Esophagus squamous epithelium (tissue), 5 donors: ENCODE data around the gene LPP. TPM values are rescaled to one million over a fixed set of nuclear protein-coding genes. Genes with fewer than 3 reads are reported as not detected.
A peak's percentile ranks its signal among the peaks of the same experiment; 100 is the strongest.

ENCODE experiments used
- DNase-seq: peaks from one replicate; lab custom pipeline; 2025; lab: John Stamatoyannopoulos, UW
- H3K27ac ChIP-seq, 4 donors: fragments of 200-600 bp; sonication (generic); one replicate each; pipeline ENCODE4 v1.5.1; 2016 to 2019; ENCODE audit warnings: mild to moderate bottlenecking in 1 of 4
- H3K27me3 ChIP-seq, 4 donors: fragments of 200-600 bp; sonication (generic); 1 replicate in 3 of 4; 2 replicates in 1 of 4; pipeline versions ENCODE4 v1.5.1 to v1.6.0; 2017 to 2021; ENCODE audit warnings: antibody characterized with exemption in 1 of 4
- H3K36me3 ChIP-seq, 3 donors: fragments of 200-600 bp; sonication (generic); one replicate each; pipeline ENCODE4 v1.5.1; 2016 to 2019
- H3K4me1 ChIP-seq, 3 donors: fragments of 200-600 bp; sonication (generic); one replicate each; pipeline ENCODE4 v1.5.1; 2017 to 2019
- H3K4me3 ChIP-seq, 4 donors: fragments of 200-600 bp; sonication (generic); 1 replicate in 3 of 4; 2 replicates in 1 of 4; pipeline ENCODE4 v1.5.1; 2016 to 2019; ENCODE audit warnings: mild to moderate bottlenecking in 2 of 4, moderate library complexity in 1 of 4
- H3K9me3 ChIP-seq, 3 donors: fragments of 200-600 bp; sonication (generic); one replicate each; pipeline ENCODE4 v1.5.1; 2016 to 2019
- CTCF ChIP-seq, 6 experiments: fragments of 450-650 bp in 4 of 6; fragments of 200-600 bp in 2 of 6; sonication (generic) in 2 of 6; IDR thresholded peaks; one replicate each; pipeline ENCODE4 v1.5.1; 2016 to 2019; ENCODE audit warnings: antibody characterized with exemption in 6 of 6, mild to moderate bottlenecking in 4 of 6, moderate library complexity in 4 of 6
- POLR2A ChIP-seq, 4 donors: fragments of 450-650 bp; IDR thresholded peaks; one replicate each; pipeline ENCODE4 v1.6.1; 2017; ENCODE audit warnings: antibody characterized with exemption in 4 of 4, mild to moderate bottlenecking in 4 of 4, moderate library complexity in 3 of 4
- WGBS, 2 donors: methylation state at CpG; one replicate each; pipeline ENCODE4 v1.1.5; 2018; 5-methylcytosine and 5-hydroxymethylcytosine counted together
- intact Hi-C: fragments of 100-400 bp; cut with DNase I; formaldehyde crosslinking; loops from one replicate; pipeline ENCODE4 v1.15.0; 2022
- total RNA-seq, 4 donors: library from RNA; depleted of rRNA; stranded (reverse); fragments of >200 nt; gene quantifications; one replicate each; pipeline ENCODE4 v1.1.0, GENCODE V29; 2016
- donor health status: DM: yes; HTN: yes; CAD: no.

The LPP gene
- total RNA-seq, 4 donors from 2014 or later: 41.4 to 369 (median 97.3) TPM

- Histone ChIP-seq H3K27me3 (no peaks in the 10 kb centered on the region), H3K27ac (no peak overlapping the region), H3K36me3 (no peaks in the 10 kb centered on the region), H3K4me3 (no peak overlapping the region), H3K4me1 (peaks cover 0 to 13% (median 5%) of the 10 kb centered on the region in 3 donors), H3K9me3 (no peaks in the 10 kb centered on the region)
- intact Hi-C loops: no loop called here
- TF ChIP-seq POLR2A (IDR thresholded peaks at IDR 0.05) (no peak), CTCF (IDR thresholded peaks at IDR 0.05) (no peak)
- no peak for DNase-seq
- 73 to 81% methylated on average over 5 of the region's 5 CpGs for WGBS, 2 donors
These were observed 754.3 kb downstream of the LPP start for GRCh38 chr3:188908002-188908850.

- Histone ChIP-seq H3K4me1 (peaks cover 0 to 20% (median 15%) of the 10 kb centered on the region in 3 donors), H3K36me3 (no peaks in the 10 kb centered on the region), H3K9me3 (no peaks in the 10 kb centered on the region), H3K27ac (no peak overlapping the region), H3K27me3 (no peaks in the 10 kb centered on the region), H3K4me3 (no peak overlapping the region)
- 78 to 86% methylated on average over 7 to 8 of the region's 8 CpGs for WGBS, 2 donors
- intact Hi-C loops: no loop called here
- DNase-seq: no peak
- TF ChIP-seq CTCF (IDR thresholded peaks at IDR 0.05) (no peak), POLR2A (IDR thresholded peaks at IDR 0.05) (no peak)
These were observed 757.3 kb downstream of the LPP start for GRCh38 chr3:188911026-188911850.

DNA sequence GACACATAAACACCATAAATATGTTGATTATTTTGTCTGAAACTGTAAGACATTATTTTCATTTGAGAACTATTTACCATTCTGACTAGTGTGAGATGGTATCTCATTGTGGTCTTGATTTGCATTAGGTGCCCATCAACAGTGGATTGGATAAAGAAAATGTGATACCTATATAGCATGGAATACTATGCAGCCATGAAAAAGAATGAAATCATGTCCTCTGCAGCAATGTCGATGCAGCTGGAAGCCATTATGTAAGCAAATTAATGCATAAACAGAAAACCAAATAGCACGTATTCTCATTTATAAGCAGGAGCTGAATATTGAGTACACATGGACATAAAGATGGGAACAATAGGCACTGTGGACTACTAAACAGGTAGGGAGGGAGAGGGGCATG lies 759.1 kb downstream of the LPP start:
- Histone ChIP-seq H3K36me3 (no peaks in the 10 kb centered on the region), H3K4me3 (no peak overlapping the region), H3K27ac (no peak overlapping the region), H3K9me3 (no peaks in the 10 kb centered on the region), H3K4me1 (peaks cover 0 to 26% (median 21%) of the 10 kb centered on the region in 3 donors), H3K27me3 (no peaks in the 10 kb centered on the region)
- DNase-seq: no peak
- 92 to 93% methylated on average over 2 of the region's 2 CpGs for WGBS, 2 donors
- TF ChIP-seq POLR2A (IDR thresholded peaks at IDR 0.05): no peak
- TF ChIP-seq CTCF (IDR thresholded peaks at IDR 0.05): no peak
- intact Hi-C loops: no loop called here

GRCh38 chr3:188914552-188914951 lies 760.6 kb downstream of the LPP start:
- 32% methylated on average over 2 of the region's 2 CpGs for WGBS, 2 donors
- H3K36me3 ChIP-seq: no peaks in the 10 kb centered on the region
- H3K27ac ChIP-seq: peak overlapping the region in 2 of 4 donors; percentile 55 to 67
- intact Hi-C loops: no loop called here
- H3K4me3 ChIP-seq: no peak overlapping the region
- DNase-seq: no peak
- no peaks in the 10 kb centered on the region for H3K27me3 ChIP-seq
- H3K4me1 ChIP-seq: peaks cover 0 to 29% (median 22%) of the 10 kb centered on the region in 3 donors
- H3K9me3 ChIP-seq: peaks cover 0 to under 1% (median 0%) of the 10 kb centered on the region in 3 donors
- TF ChIP-seq POLR2A (IDR thresholded peaks at IDR 0.05) (no peak), CTCF (IDR thresholded peaks at IDR 0.05) (no peak)
